Ishikawa (cell line): ENCODE data around the gene ADAM22.

Experiments used
- CEBPB ChIP-seq: IDR thresholded peaks from 2 replicates; pipeline ENCODE4 v1.6.1; 2012
- CREB1 ChIP-seq: IDR thresholded peaks from 2 replicates; pipeline ENCODE4 v1.6.1; 2012; ENCODE audit warnings: low read depth
- EGR1 ChIP-seq: IDR thresholded peaks from 2 replicates; pipeline ENCODE4 v1.6.1; 2012
- EP300 ChIP-seq: IDR thresholded peaks from 2 replicates; pipeline ENCODE4 v1.6.1; 2012; ENCODE audit warnings: borderline replicate concordance
- FOXM1 ChIP-seq: IDR thresholded peaks from 2 replicates; pipeline ENCODE4 v1.6.1; 2012; ENCODE audit warnings: low read depth, borderline replicate concordance
- MAX ChIP-seq: IDR thresholded peaks from 2 replicates; pipeline ENCODE4 v1.6.1; 2012
- NFIC ChIP-seq: IDR thresholded peaks from 2 replicates; pipeline ENCODE4 v1.6.1; 2012
- RAD21 ChIP-seq: IDR thresholded peaks from 2 replicates; pipeline ENCODE4 v1.6.1; 2012; ENCODE audit warnings: low read depth
- REST ChIP-seq: IDR thresholded peaks from 2 replicates; pipeline ENCODE4 v1.6.1; 2012; ENCODE audit warnings: low read depth, mild to moderate bottlenecking
- TAF1 ChIP-seq: IDR thresholded peaks from 2 replicates; pipeline ENCODE4 v1.6.1; 2012; ENCODE audit warnings: low read depth, mild to moderate bottlenecking
- TCF12 ChIP-seq: IDR thresholded peaks from 2 replicates; pipeline ENCODE4 v1.6.1; 2012; ENCODE audit warnings: low read depth
- TEAD4 ChIP-seq: IDR thresholded peaks from 2 replicates; pipeline ENCODE4 v1.6.1; 2012
- USF1 ChIP-seq: IDR thresholded peaks from 2 replicates; pipeline ENCODE4 v1.6.1; 2012
- YY1 ChIP-seq: IDR thresholded peaks from 2 replicates; pipeline ENCODE4 v1.6.1; 2012; ENCODE audit warnings: low read depth
- ZBTB7A ChIP-seq: IDR thresholded peaks from 2 replicates; pipeline ENCODE4 v1.6.1; 2012; ENCODE audit warnings: low read depth

Gene ADAM22

GRCh38 chr7:88233828-88234227 is 299.8 kb downstream of the ADAM22 start:
- TF ChIP-seq ZBTB7A (no peak), NFIC (no peak)

GRCh38 chr7:88239852-88240251 is 305.8 kb downstream of the ADAM22 start:
- no peak for TF ChIP-seq TAF1

- no peak for TF ChIP-seq CEBPB
- no peak for TF ChIP-seq USF1
- peak; percentile 92 for TF ChIP-seq RAD21
- TF ChIP-seq REST, result no peak
Measured at GRCh38 chr7:88243345-88243909, 309.4 kb downstream of the ADAM22 start.

GRCh38 chr7:88244258-88244657 is 310.2 kb downstream of the ADAM22 start:
- TF ChIP-seq FOXM1, result no peak
- TF ChIP-seq REST, result no peak
- no peak for TF ChIP-seq TEAD4
- TF ChIP-seq CREB1, result no peak
- TF ChIP-seq MAX, result no peak
- TF ChIP-seq NFIC, result no peak
- no peak for TF ChIP-seq ZBTB7A
- no peak for TF ChIP-seq USF1
- TF ChIP-seq TCF12, result no peak
- no peak for TF ChIP-seq YY1
- no peak for TF ChIP-seq RAD21
- TF ChIP-seq EP300, result no peak
- no peak for TF ChIP-seq TAF1
- no peak for TF ChIP-seq EGR1
- TF ChIP-seq CEBPB, result no peak
